ENCODE measurements around the gene DCHS2. TPM values are rescaled to one million over a fixed set of nuclear protein-coding genes. Genes with fewer than 3 reads are reported as not detected.

Gene DCHS2
- total RNA-seq, 1 donor from 2014 or later = 4.1 TPM

DNA sequence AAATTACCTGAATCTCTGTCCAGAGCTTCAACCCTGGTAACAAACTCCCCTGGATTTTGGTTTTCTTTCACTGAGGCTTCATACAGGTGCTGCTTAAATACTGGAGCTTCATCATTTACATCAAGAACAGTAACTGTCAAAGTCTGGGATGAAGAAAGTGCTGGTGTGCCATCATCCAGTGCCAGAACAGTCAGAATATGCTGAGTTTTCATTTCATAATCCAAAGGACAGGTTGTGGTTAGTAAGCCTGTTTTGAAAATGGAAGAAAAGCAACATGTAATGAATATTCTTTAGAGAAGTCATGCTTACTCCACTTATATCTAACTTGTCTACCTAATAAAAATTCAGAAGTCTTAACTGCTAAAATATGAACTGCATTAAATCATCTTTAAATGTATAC lies 175.9 kb downstream of the DCHS2 start:
- peaks cover 5% of the 10 kb centered on the region for H3K36me3 Mint-ChIP-seq
- peaks cover 11% of the 10 kb centered on the region for H3K9me3 Mint-ChIP-seq
- H3K4me1 Mint-ChIP-seq = no peaks in the 10 kb centered on the region
- no peak overlapping the region for H3K27ac Mint-ChIP-seq
- TF ChIP-seq, protein P1, sequence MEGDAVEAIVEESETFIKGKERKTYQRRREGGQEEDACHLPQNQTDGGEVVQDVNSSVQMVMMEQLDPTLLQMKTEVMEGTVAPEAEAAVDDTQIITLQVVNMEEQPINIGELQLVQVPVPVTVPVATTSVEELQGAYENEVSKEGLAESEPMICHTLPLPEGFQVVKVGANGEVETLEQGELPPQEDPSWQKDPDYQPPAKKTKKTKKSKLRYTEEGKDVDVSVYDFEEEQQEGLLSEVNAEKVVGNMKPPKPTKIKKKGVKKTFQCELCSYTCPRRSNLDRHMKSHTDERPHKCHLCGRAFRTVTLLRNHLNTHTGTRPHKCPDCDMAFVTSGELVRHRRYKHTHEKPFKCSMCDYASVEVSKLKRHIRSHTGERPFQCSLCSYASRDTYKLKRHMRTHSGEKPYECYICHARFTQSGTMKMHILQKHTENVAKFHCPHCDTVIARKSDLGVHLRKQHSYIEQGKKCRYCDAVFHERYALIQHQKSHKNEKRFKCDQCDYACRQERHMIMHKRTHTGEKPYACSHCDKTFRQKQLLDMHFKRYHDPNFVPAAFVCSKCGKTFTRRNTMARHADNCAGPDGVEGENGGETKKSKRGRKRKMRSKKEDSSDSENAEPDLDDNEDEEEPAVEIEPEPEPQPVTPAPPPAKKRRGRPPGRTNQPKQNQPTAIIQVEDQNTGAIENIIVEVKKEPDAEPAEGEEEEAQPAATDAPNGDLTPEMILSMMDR (IDR thresholded peaks at IDR 0.05; ENCODE audit: unreplicated experiment) = no peak
- DNase-seq (ENCODE audit: low spot score in 2 of 2, unreplicated experiment in 2 of 2) = no peak
- peaks cover 5% of the 10 kb centered on the region for H3K27me3 Mint-ChIP-seq (ENCODE audit: low read depth)
- H3K4me3 Mint-ChIP-seq = no peak overlapping the region

DNA sequence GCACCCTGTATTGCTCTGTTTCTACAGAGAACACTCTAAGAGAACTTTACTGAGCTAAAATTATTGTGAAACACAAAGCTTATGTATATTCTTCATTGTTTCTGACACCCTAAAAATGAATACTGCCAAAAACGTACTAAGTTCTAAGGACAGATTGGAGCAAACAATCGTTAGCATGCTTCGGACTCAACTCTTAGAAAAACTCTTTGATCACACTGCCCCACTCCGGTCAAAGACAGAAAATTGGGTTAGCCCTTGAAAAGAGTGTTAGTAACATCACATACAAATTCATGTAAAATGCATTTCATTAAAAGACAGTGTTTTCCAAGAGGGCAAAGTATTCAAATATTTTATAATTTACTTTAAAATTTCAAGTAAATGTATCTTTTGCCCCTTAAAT lies 177.4 kb downstream of the DCHS2 start:
- TF ChIP-seq, protein P1 (IDR thresholded peaks at IDR 0.05; ENCODE audit: unreplicated experiment) = no peak
- H3K9me3 Mint-ChIP-seq = peaks cover 16% of the 10 kb centered on the region
- H3K4me1 Mint-ChIP-seq = no peaks in the 10 kb centered on the region
- H3K36me3 Mint-ChIP-seq = peaks cover 5% of the 10 kb centered on the region
- no peak for DNase-seq (ENCODE audit: low spot score in 2 of 2, unreplicated experiment in 2 of 2)
- H3K27ac Mint-ChIP-seq = no peak overlapping the region
- H3K4me3 Mint-ChIP-seq = no peak overlapping the region
- H3K27me3 Mint-ChIP-seq (ENCODE audit: low read depth) = peaks cover 2% of the 10 kb centered on the region

DNA sequence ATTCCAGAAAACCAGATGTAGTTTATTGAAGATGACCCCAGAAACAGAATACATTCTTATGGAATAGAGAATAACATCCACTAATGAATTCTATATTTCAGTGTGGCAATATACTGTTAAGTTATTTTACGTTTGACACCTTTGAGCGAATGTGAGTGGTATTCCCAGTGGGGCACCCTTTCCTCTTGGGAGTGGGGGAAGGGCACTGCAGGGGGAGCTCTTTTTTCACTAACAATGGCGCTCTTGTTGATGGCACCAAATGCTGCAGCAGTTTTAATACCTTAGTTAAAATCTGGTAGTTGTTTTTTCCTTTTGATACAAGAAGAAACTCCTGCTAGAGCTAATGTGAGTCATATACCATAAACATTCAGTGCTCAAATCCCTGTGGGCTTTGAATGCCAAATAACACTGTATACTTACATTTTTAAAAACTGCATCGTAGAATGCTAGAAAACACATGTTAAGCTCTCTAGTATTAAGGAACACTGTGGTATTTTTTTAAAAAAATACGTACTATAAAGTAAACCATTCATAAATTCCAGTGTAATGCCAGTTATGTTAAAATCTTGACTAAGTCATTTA lies 178.5 kb downstream of the DCHS2 start:
- no peaks in the 10 kb centered on the region for H3K36me3 Mint-ChIP-seq
- H3K27me3 Mint-ChIP-seq (ENCODE audit: low read depth) = peaks cover 2% of the 10 kb centered on the region
- peaks cover 16% of the 10 kb centered on the region for H3K9me3 Mint-ChIP-seq
- H3K4me1 Mint-ChIP-seq = no peaks in the 10 kb centered on the region
- no peak overlapping the region for H3K27ac Mint-ChIP-seq
- TF ChIP-seq, protein P1 (IDR thresholded peaks at IDR 0.05; ENCODE audit: unreplicated experiment) = no peak
- no peak for DNase-seq (ENCODE audit: low spot score in 2 of 2, unreplicated experiment in 2 of 2)
- no peak overlapping the region for H3K4me3 Mint-ChIP-seq

DNA sequence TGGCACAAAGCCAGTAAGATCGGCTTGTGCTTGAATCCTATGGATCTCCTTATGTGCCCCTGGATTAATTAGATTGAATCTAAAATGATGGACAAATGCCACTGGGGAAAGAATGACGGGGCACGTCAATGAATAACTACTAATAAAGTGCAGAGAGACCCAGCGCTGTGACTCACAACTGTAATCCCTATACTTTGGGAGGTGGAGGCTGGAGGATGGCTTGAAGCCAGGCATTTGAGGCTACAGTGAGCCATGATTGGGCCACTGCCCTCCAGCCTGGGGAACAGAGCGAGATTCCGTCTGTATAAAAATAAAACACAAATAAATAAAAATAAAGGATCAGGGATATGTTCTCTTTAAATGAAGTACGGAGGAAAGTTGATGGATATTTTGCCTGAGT lies 179.4 kb downstream of the DCHS2 start:
- no peak for DNase-seq (ENCODE audit: low spot score in 2 of 2, unreplicated experiment in 2 of 2)
- Mint-ChIP-seq H3K36me3 (no peaks in the 10 kb centered on the region), H3K4me3 (no peak overlapping the region), H3K27me3 (ENCODE audit: low read depth) (peaks cover 2% of the 10 kb centered on the region), H3K4me1 (no peaks in the 10 kb centered on the region), H3K27ac (no peak overlapping the region), H3K9me3 (peaks cover 21% of the 10 kb centered on the region)
- TF ChIP-seq, protein P1 (IDR thresholded peaks at IDR 0.05; ENCODE audit: unreplicated experiment) = no peak

DNA sequence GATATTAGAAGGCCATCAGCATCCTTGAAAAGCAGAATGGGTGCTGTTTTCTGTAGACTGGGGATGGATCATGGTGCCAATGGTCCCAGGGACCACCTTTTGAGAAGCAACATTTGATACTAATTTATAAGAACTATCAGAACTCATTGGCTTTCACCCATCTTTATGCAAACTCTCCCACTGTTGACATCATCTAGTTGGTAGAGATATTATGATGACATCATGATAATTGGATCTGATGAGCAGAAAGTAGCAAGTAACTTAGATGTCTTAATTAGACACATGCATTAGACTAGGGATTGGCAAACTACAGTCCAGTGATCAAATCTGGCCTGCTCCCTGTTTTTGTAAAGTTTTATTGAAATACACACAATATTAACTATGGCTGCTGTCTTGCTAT lies 181.0 kb downstream of the DCHS2 start:
- H3K27me3 Mint-ChIP-seq (ENCODE audit: low read depth) = no peaks in the 10 kb centered on the region
- no peak overlapping the region for H3K27ac Mint-ChIP-seq
- H3K4me3 Mint-ChIP-seq = no peak overlapping the region
- TF ChIP-seq, protein P1 (IDR thresholded peaks at IDR 0.05; ENCODE audit: unreplicated experiment) = no peak
- H3K4me1 Mint-ChIP-seq = no peaks in the 10 kb centered on the region
- H3K36me3 Mint-ChIP-seq = no peaks in the 10 kb centered on the region
- H3K9me3 Mint-ChIP-seq = peaks cover 21% of the 10 kb centered on the region
- DNase-seq (ENCODE audit: low spot score in 2 of 2, unreplicated experiment in 2 of 2) = no peak

DNA sequence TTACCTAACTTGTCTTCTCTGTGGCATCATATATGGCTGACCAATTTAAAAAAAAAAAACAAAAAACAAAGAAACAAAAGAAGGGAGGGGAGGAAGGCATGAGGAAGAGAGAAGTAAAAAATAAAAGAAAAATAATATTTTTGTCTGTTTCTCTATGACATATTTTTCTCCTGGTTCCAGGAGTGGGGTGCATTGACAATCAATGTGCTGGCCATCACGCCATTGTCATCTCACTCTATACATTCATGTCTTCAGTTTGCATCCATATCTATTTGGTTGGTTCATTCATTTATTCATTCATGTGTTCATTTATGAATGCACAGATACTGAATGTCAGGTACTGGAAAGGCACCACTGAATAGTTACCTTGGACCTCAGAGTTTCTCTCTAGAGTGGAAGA lies 183.4 kb downstream of the DCHS2 start:
- H3K4me3 Mint-ChIP-seq = no peak overlapping the region
- peaks cover 21% of the 10 kb centered on the region for H3K9me3 Mint-ChIP-seq
- no peak overlapping the region for H3K27ac Mint-ChIP-seq
- no peaks in the 10 kb centered on the region for H3K36me3 Mint-ChIP-seq
- H3K27me3 Mint-ChIP-seq (ENCODE audit: low read depth) = no peaks in the 10 kb centered on the region
- TF ChIP-seq, protein P1 (IDR thresholded peaks at IDR 0.05; ENCODE audit: unreplicated experiment) = no peak
- no peaks in the 10 kb centered on the region for H3K4me1 Mint-ChIP-seq
- no peak for DNase-seq (ENCODE audit: low spot score in 2 of 2, unreplicated experiment in 2 of 2)

All from mesothelial cell of epicardium (in vitro differentiated cells).